Measurements from ENCODE around the gene ASAH2B. TPM values are rescaled to one million over a fixed set of nuclear protein-coding genes. Genes with fewer than 3 reads are reported as not detected.
"Not testable (repeated sequence)": the region's sequence is repeated elsewhere in the genome, so short reads cannot be mapped to it uniquely, and the experiment has no call there.

Gene ASAH2B
- total RNA-seq, 2 donors from 2014 or later: 3.5 to 4.2 TPM

GRCh38 chr10:50740293-50740648, 535 bp downstream of the ASAH2B start:
- H3K27ac ChIP-seq: peak overlapping the region; percentile 64 to 72
- intact Hi-C loops (cut with DNase I): no loop called here
- no peaks in the 10 kb centered on the region for H3K27me3 ChIP-seq (replicated peaks; ENCODE audit: insufficient read depth)
- peak overlapping the region; percentile 39 to 59 for H3K4me3 ChIP-seq
- no peaks in the 10 kb centered on the region for H3K36me3 ChIP-seq
- no peaks in the 10 kb centered on the region for H3K4me1 ChIP-seq (replicated peaks)
- DNase-seq (ENCODE audit: low spot score): no peak
- TF ChIP-seq POLR2AphosphoS5 (IDR thresholded peaks at IDR 0.05) (no peak), POLR2A (IDR thresholded peaks at IDR 0.05) (no peak), CTCF (IDR thresholded peaks at IDR 0.05) (no peak)
- WGBS: under 1% methylated on average over 8 of the region's 8 CpGs
- H3K9me3 ChIP-seq: no peaks in the 10 kb centered on the region

- intact Hi-C loops (cut with DNase I); H3K9me3 ChIP-seq; DNase-seq (ENCODE audit: low spot score); H3K27me3 ChIP-seq (replicated peaks; ENCODE audit: insufficient read depth); H3K4me3 ChIP-seq; H3K27ac ChIP-seq; H3K4me1 ChIP-seq (replicated peaks); H3K36me3 ChIP-seq: not testable (repeated sequence)
- 94% methylated on average over 10 of the region's 10 CpGs for WGBS
Observed at GRCh38 chr10:50742820-50743219, 3.1 kb downstream of the ASAH2B start.

GRCh38 chr10:50766774-50767513, 27.2 kb downstream of the ASAH2B start:
- intact Hi-C loops (cut with DNase I); DNase-seq (ENCODE audit: low spot score); H3K27ac ChIP-seq; H3K9me3 ChIP-seq; H3K4me3 ChIP-seq; H3K27me3 ChIP-seq (replicated peaks; ENCODE audit: insufficient read depth); H3K4me1 ChIP-seq (replicated peaks); H3K36me3 ChIP-seq: not testable (repeated sequence)
- 86% methylated on average over 4 of the region's 5 CpGs for WGBS

GRCh38 chr10:50772042-50772441, 32.3 kb downstream of the ASAH2B start:
- H3K27me3 ChIP-seq (replicated peaks; ENCODE audit: insufficient read depth); DNase-seq (ENCODE audit: low spot score); H3K36me3 ChIP-seq; H3K4me3 ChIP-seq; H3K27ac ChIP-seq; H3K9me3 ChIP-seq; intact Hi-C loops (cut with DNase I); H3K4me1 ChIP-seq (replicated peaks): not testable (repeated sequence)
- WGBS: 90% methylated on average over 2 of the region's 3 CpGs

GRCh38 chr10:50774868-50775267, 35.1 kb downstream of the ASAH2B start:
- H3K36me3 ChIP-seq; H3K4me1 ChIP-seq (replicated peaks); DNase-seq (ENCODE audit: low spot score); H3K27me3 ChIP-seq (replicated peaks; ENCODE audit: insufficient read depth); H3K9me3 ChIP-seq; H3K4me3 ChIP-seq; H3K27ac ChIP-seq; intact Hi-C loops (cut with DNase I): not testable (repeated sequence)
- 41% methylated on average over 2 of the region's 2 CpGs for WGBS

- intact Hi-C loops (cut with DNase I): not testable (repeated sequence)
Observed at GRCh38 chr10:50780036-50780435, 40.3 kb downstream of the ASAH2B start.

GRCh38 chr10:50782017-50782416, 42.3 kb downstream of the ASAH2B start:
- H3K27ac ChIP-seq; intact Hi-C loops (cut with DNase I); DNase-seq (ENCODE audit: low spot score); H3K36me3 ChIP-seq; H3K9me3 ChIP-seq; H3K4me1 ChIP-seq (replicated peaks); H3K27me3 ChIP-seq (replicated peaks; ENCODE audit: insufficient read depth); H3K4me3 ChIP-seq: not testable (repeated sequence)

More at GRCh38 chr10:50780036-50780435, 40.3 kb downstream of the ASAH2B start:
- WGBS: 64% methylated on average over 1 of the region's 1 CpG
- DNase-seq (ENCODE audit: low spot score); H3K4me1 ChIP-seq (replicated peaks); H3K36me3 ChIP-seq; H3K4me3 ChIP-seq; H3K27me3 ChIP-seq (replicated peaks; ENCODE audit: insufficient read depth); H3K9me3 ChIP-seq; H3K27ac ChIP-seq: not testable (repeated sequence)

- H3K36me3 ChIP-seq; H3K27ac ChIP-seq; H3K27me3 ChIP-seq (replicated peaks; ENCODE audit: insufficient read depth); intact Hi-C loops (cut with DNase I); H3K4me3 ChIP-seq; H3K4me1 ChIP-seq (replicated peaks); H3K9me3 ChIP-seq; DNase-seq (ENCODE audit: low spot score): not testable (repeated sequence)
- 51% methylated on average over 5 of the region's 5 CpGs for WGBS
Observed at GRCh38 chr10:50787962-50788361, 48.2 kb downstream of the ASAH2B start.
